Duodenal mucosa (tissue), 2 donors: ENCODE results near the gene NF1.

Experiments used
- H3K27ac ChIP-seq: one replicate; pipeline ENCODE4 v1.7.0; 2013; ENCODE audit warnings: low read depth, low read length
- H3K27me3 ChIP-seq, 2 donors: one replicate each; pipeline ENCODE4 v1.7.0; 2013; ENCODE audit warnings: low read length in 2 of 2, control low read depth in 1 of 2; ENCODE audit not compliant: insufficient read depth in 2 of 2, control insufficient read depth in 1 of 2
- H3K36me3 ChIP-seq, 2 donors: one replicate each; pipeline ENCODE4 v1.7.0; 2013; ENCODE audit warnings: low read length in 2 of 2, control low read depth in 1 of 2; ENCODE audit not compliant: insufficient read depth in 2 of 2, control insufficient read depth in 1 of 2
- H3K4me1 ChIP-seq, 2 donors: one replicate each; pipeline ENCODE4 v1.7.0; 2013; ENCODE audit warnings: low read length in 2 of 2, control low read depth in 1 of 2; ENCODE audit not compliant: insufficient read depth in 2 of 2, control insufficient read depth in 1 of 2
- H3K4me3 ChIP-seq, 2 donors: one replicate each; pipeline ENCODE4 v1.7.0; 2013; ENCODE audit warnings: low read length in 2 of 2, low read depth in 1 of 2
- H3K9ac ChIP-seq, 2 donors: one replicate each; pipeline ENCODE4 v1.7.0; 2013; ENCODE audit warnings: low read length in 2 of 2, low read depth in 1 of 2
- H3K9me3 ChIP-seq, 2 donors: one replicate each; pipeline ENCODE4 v1.7.0; 2013; ENCODE audit warnings: low read length in 2 of 2, control low read depth in 1 of 2; ENCODE audit not compliant: control insufficient read depth in 1 of 2

Gene NF1

GRCh38 chr17:31391496-31391949 lies 296.7 kb downstream of the NF1 start, which contains the start of gene RAB11FIP4:
Gene RAB11FIP4, plus strand, starts transcription at chr17:31391675. Its CDS starts 178 bp downstream, at chr17:31391853.
- H3K9me3 ChIP-seq, result no peaks in the 10 kb centered on the region
- no peak within 1 kb of the TSS for H3K9ac ChIP-seq
- H3K4me1 ChIP-seq, result no peaks in the 10 kb centered on the region
- peak within 1 kb of the TSS in 1 of 2 donors; percentile 28 for H3K4me3 ChIP-seq
- no peaks in the 10 kb centered on the region for H3K36me3 ChIP-seq
- H3K27me3 ChIP-seq, result peaks cover 41 to 56% of the 10 kb centered on the region in 2 donors
- no peak within 1 kb of the TSS for H3K27ac ChIP-seq

- Histone ChIP-seq H3K27ac (no peak overlapping the region), H3K4me1 (no peaks in the 10 kb centered on the region), H3K36me3 (no peaks in the 10 kb centered on the region), H3K9ac (no peak overlapping the region), H3K9me3 (no peaks in the 10 kb centered on the region), H3K27me3 (peaks cover 41 to 56% of the 10 kb centered on the region in 2 donors), H3K4me3 (no peak overlapping the region)
These were observed 297.5 kb downstream of the NF1 start for GRCh38 chr17:31392002-31392855.

- H3K4me3 ChIP-seq, result no peak overlapping the region
- H3K9ac ChIP-seq, result no peak overlapping the region
- no peaks in the 10 kb centered on the region for H3K36me3 ChIP-seq
- H3K9me3 ChIP-seq, result no peaks in the 10 kb centered on the region
- H3K4me1 ChIP-seq, result no peaks in the 10 kb centered on the region
- H3K27ac ChIP-seq, result no peak overlapping the region
- H3K27me3 ChIP-seq, result peaks cover 38 to 56% of the 10 kb centered on the region in 2 donors
These were observed 298.3 kb downstream of the NF1 start for GRCh38 chr17:31392856-31393748.

- Histone ChIP-seq H3K4me3 (no peak overlapping the region), H3K9me3 (no peaks in the 10 kb centered on the region), H3K36me3 (no peaks in the 10 kb centered on the region), H3K4me1 (no peaks in the 10 kb centered on the region), H3K9ac (no peak overlapping the region), H3K27me3 (peaks cover 37 to 54% of the 10 kb centered on the region in 2 donors), H3K27ac (no peak overlapping the region)
These were observed 299.0 kb downstream of the NF1 start for GRCh38 chr17:31393749-31394146.

GRCh38 chr17:31394544-31394943 lies 299.8 kb downstream of the NF1 start:
- Histone ChIP-seq H3K27ac (no peak overlapping the region), H3K27me3 (peaks cover 33 to 46% of the 10 kb centered on the region in 2 donors), H3K9ac (no peak overlapping the region)

GRCh38 chr17:31397256-31397939 lies 302.6 kb downstream of the NF1 start:
- Histone ChIP-seq H3K9me3 (no peaks in the 10 kb centered on the region), H3K4me1 (no peaks in the 10 kb centered on the region), H3K27me3 (peaks cover 12 to 26% of the 10 kb centered on the region in 2 donors), H3K4me3 (no peak overlapping the region), H3K36me3 (no peaks in the 10 kb centered on the region), H3K27ac (no peak overlapping the region), H3K9ac (no peak overlapping the region)

More at GRCh38 chr17:31394544-31394943, 299.8 kb downstream of the NF1 start:
- no peaks in the 10 kb centered on the region for H3K36me3 ChIP-seq
- no peak overlapping the region for H3K4me3 ChIP-seq
- H3K9me3 ChIP-seq, result no peaks in the 10 kb centered on the region
- no peaks in the 10 kb centered on the region for H3K4me1 ChIP-seq

GRCh38 chr17:31398381-31399311 lies 303.9 kb downstream of the NF1 start:
- Histone ChIP-seq H3K9ac (no peak overlapping the region), H3K4me1 (no peaks in the 10 kb centered on the region), H3K27ac (no peak overlapping the region), H3K27me3 (peaks cover 0 to 14% of the 10 kb centered on the region in 2 donors), H3K4me3 (no peak overlapping the region), H3K9me3 (no peaks in the 10 kb centered on the region), H3K36me3 (no peaks in the 10 kb centered on the region)

GRCh38 chr17:31400481-31400950 lies 305.7 kb downstream of the NF1 start:
- Histone ChIP-seq H3K4me3 (no peak overlapping the region), H3K9ac (no peak overlapping the region)

More at GRCh38 chr17:31400481-31400950, 305.7 kb downstream of the NF1 start:
- H3K27ac ChIP-seq, result no peak overlapping the region
- peaks cover 0 to under 1% of the 10 kb centered on the region in 2 donors for H3K27me3 ChIP-seq
- H3K9me3 ChIP-seq, result no peaks in the 10 kb centered on the region
- H3K4me1 ChIP-seq, result no peaks in the 10 kb centered on the region
- no peaks in the 10 kb centered on the region for H3K36me3 ChIP-seq
